Measurements from ENCODE around the gene MOSPD3. TPM values are rescaled to one million over a fixed set of nuclear protein-coding genes. Genes with fewer than 3 reads are reported as not detected.

Gene MOSPD3
- total RNA-seq, 1 experiment from 2014 or later = 25.0 TPM

DNA sequence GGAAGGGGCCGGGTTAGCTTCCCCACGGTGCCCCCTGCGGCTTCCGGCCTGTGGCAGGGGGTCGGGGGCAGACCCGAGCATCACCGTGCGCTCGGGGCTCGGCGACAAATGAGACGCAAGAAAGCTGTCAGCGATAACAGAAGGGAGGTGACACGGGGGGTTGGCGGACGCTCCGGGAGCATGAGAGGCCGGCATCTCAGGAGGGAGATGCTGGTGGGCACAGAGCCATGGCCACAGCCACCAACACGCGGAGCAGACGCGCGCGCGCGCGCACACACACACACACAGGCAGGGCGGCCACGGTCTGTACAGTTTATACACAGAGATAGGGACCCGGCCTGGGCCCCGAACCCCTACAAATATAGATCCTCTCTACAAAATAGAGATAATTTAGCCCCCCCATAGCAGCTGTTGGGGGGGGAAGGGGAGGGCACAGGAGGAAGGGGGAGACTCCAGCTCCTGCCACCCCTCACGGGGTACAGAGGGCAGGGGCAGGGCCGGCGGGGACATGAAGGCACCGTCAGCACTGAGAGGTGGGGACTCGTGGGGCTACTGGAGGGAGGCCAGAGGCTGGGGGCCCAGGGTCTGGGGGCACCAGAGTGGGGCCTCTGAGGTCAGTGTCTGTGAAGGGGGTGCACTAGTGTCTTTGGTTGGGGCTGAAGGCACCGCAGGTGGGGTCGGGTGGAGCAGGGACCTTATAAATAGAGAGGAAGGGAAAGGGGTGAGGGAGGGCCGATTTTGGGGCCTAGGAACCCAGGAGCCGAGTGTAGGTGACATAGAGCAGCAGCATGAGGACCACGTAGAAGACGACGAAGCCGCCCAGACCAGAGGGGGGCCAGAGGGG, 37.8 kb upstream of the MOSPD3 start:
- Histone ChIP-seq H3K4me1 (ENCODE audit: control insufficient read depth, insufficient read depth, low read length) (peaks cover 20% of the 10 kb centered on the region), H3K27me3 (ENCODE audit: control insufficient read depth, insufficient read depth, low read length) (no peaks in the 10 kb centered on the region), H3K27ac (ENCODE audit: low read length) (no peak overlapping the region), H3K9me3 (ENCODE audit: control insufficient read depth, insufficient read depth, low read depth, low read length) (no peaks in the 10 kb centered on the region), H3K36me3 (ENCODE audit: control insufficient read depth, insufficient read depth, low read length) (no peaks in the 10 kb centered on the region), H3K4me3 (ENCODE audit: low read depth in 2 of 2, low read length in 2 of 2) (no peak overlapping the region)
- no TSS peak for BruUV-seq (replicated peaks)
- POLR2A ChIA-PET = no interaction called here
- in situ Hi-C loops (cut with HindIII; ENCODE audit: low pct_unique_long_range_greater_than_20kb, low sequenced_read_pairs) (no loop called here), intact Hi-C loops (cut with micrococcal nuclease; ENCODE audit: unreplicated experiment) (no loop called here)
- no peak for TF ChIP-seq TCF7L2 (IDR thresholded peaks at IDR 0.05; ENCODE audit: low read depth, low read length)
- TF ChIP-seq, protein P1, sequence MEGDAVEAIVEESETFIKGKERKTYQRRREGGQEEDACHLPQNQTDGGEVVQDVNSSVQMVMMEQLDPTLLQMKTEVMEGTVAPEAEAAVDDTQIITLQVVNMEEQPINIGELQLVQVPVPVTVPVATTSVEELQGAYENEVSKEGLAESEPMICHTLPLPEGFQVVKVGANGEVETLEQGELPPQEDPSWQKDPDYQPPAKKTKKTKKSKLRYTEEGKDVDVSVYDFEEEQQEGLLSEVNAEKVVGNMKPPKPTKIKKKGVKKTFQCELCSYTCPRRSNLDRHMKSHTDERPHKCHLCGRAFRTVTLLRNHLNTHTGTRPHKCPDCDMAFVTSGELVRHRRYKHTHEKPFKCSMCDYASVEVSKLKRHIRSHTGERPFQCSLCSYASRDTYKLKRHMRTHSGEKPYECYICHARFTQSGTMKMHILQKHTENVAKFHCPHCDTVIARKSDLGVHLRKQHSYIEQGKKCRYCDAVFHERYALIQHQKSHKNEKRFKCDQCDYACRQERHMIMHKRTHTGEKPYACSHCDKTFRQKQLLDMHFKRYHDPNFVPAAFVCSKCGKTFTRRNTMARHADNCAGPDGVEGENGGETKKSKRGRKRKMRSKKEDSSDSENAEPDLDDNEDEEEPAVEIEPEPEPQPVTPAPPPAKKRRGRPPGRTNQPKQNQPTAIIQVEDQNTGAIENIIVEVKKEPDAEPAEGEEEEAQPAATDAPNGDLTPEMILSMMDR (IDR thresholded peaks at IDR 0.05) = no peak
- TF ChIP-seq POLR2AphosphoS5 (IDR thresholded peaks at IDR 0.05; ENCODE audit: low read depth, low read length) = no peak; the same call in 1 of the 2 replicates
- TF ChIP-seq, protein P2, sequence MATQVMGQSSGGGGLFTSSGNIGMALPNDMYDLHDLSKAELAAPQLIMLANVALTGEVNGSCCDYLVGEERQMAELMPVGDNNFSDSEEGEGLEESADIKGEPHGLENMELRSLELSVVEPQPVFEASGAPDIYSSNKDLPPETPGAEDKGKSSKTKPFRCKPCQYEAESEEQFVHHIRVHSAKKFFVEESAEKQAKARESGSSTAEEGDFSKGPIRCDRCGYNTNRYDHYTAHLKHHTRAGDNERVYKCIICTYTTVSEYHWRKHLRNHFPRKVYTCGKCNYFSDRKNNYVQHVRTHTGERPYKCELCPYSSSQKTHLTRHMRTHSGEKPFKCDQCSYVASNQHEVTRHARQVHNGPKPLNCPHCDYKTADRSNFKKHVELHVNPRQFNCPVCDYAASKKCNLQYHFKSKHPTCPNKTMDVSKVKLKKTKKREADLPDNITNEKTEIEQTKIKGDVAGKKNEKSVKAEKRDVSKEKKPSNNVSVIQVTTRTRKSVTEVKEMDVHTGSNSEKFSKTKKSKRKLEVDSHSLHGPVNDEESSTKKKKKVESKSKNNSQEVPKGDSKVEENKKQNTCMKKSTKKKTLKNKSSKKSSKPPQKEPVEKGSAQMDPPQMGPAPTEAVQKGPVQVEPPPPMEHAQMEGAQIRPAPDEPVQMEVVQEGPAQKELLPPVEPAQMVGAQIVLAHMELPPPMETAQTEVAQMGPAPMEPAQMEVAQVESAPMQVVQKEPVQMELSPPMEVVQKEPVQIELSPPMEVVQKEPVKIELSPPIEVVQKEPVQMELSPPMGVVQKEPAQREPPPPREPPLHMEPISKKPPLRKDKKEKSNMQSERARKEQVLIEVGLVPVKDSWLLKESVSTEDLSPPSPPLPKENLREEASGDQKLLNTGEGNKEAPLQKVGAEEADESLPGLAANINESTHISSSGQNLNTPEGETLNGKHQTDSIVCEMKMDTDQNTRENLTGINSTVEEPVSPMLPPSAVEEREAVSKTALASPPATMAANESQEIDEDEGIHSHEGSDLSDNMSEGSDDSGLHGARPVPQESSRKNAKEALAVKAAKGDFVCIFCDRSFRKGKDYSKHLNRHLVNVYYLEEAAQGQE (IDR thresholded peaks at IDR 0.05; ENCODE audit: insufficient read depth in 1 of 2, low read depth in 2 of 2, low read length in 1 of 2) = no peak
- TF ChIP-seq SIN3A (IDR thresholded peaks at IDR 0.05; ENCODE audit: borderline replicate concordance, insufficient read depth, low read depth, low read length) = no peak
- CTCF ChIA-PET = no interaction called here
- DNase-seq (ENCODE audit: low read depth, low spot score) (no peak), ATAC-seq (no peak)

DNA sequence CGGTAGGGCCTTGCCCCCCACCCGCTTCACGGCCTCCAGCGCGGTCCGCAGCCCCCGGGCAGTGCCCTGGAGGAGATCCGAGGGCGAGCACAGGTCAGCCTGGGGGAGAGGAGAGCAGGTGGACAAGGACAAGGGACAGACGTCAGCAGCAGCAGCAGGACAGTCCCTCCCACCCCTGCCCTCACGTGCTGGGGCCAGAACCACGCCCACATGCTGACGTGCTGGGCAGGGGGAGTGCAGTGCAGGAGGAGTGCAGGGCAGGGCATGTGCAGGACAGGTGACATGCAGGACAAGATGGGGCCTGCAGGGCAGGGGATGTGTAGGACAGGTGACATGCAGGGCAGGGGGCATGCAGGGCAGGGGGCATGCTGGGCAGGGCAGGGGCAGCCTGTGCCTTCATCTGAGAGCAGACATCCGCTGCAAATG, 37.1 kb upstream of the MOSPD3 start:
- Histone ChIP-seq H3K9me3 (ENCODE audit: control insufficient read depth, insufficient read depth, low read depth, low read length) (no peaks in the 10 kb centered on the region), H3K4me1 (ENCODE audit: control insufficient read depth, insufficient read depth, low read length) (peaks cover 20% of the 10 kb centered on the region), H3K36me3 (ENCODE audit: control insufficient read depth, insufficient read depth, low read length) (no peaks in the 10 kb centered on the region), H3K27me3 (ENCODE audit: control insufficient read depth, insufficient read depth, low read length) (no peaks in the 10 kb centered on the region), H3K4me3 (ENCODE audit: low read depth in 2 of 2, low read length in 2 of 2) (no peak overlapping the region), H3K27ac (ENCODE audit: low read length) (no peak overlapping the region)
- ATAC-seq = peak; percentile 4; the same call in 1 of the 2 replicates
- TF ChIP-seq TCF7L2 (IDR thresholded peaks at IDR 0.05; ENCODE audit: low read depth, low read length) (no peak), POLR2AphosphoS5 (IDR thresholded peaks at IDR 0.05; ENCODE audit: low read depth, low read length) (no peak), SIN3A (IDR thresholded peaks at IDR 0.05; ENCODE audit: borderline replicate concordance, insufficient read depth, low read depth, low read length) (no peak)
- TF ChIP-seq, protein P2 (IDR thresholded peaks at IDR 0.05; ENCODE audit: insufficient read depth in 1 of 2, low read depth in 2 of 2, low read length in 1 of 2) = no peak
- TF ChIP-seq, protein P1 (IDR thresholded peaks at IDR 0.05) = no peak
- POLR2A ChIA-PET = no interaction called here
- intact Hi-C loops (cut with micrococcal nuclease; ENCODE audit: unreplicated experiment) = no loop called here
- no peak for DNase-seq (ENCODE audit: low read depth, low spot score)
- in situ Hi-C loops (cut with HindIII; ENCODE audit: low pct_unique_long_range_greater_than_20kb, low sequenced_read_pairs) = no loop called here
- CTCF ChIA-PET = no interaction called here
- no TSS peak for BruUV-seq (replicated peaks)
